GM19324 (cell line): ENCODE data around the gene AASDH.
"Not testable (repeated sequence)": the region's sequence is repeated elsewhere in the genome, so short reads cannot be mapped to it uniquely, and the experiment has no call there.

ENCODE experiments used
- ATAC-seq: cut with Tn5 transposase; IDR thresholded peaks from one replicate; pipeline ENCODE4 v1.9.1; 2021; ENCODE audit warnings: mild to moderate bottlenecking, moderate library complexity; ENCODE audit not compliant: unreplicated experiment, low FRiP score

AASDH gene

GRCh38 chr4:56405016-56405415, 17.7 kb upstream of the AASDH start:
- no peak for ATAC-seq

- no peak for ATAC-seq
Measured at GRCh38 chr4:56400560-56400959, 13.3 kb upstream of the AASDH start.

- ATAC-seq: no peak
Measured at GRCh38 chr4:56391270-56391669, 4.0 kb upstream of the AASDH start.

- ATAC-seq: no peak
Measured at GRCh38 chr4:56389558-56389957, 2.3 kb upstream of the AASDH start.

GRCh38 chr4:56388306-56388705, 1.0 kb upstream of the AASDH start:
- ATAC-seq: no peak

- ATAC-seq: no peak
Measured at GRCh38 chr4:56386091-56386490, 1.2 kb downstream of the AASDH start.

GRCh38 chr4:56375458-56375857, 11.8 kb downstream of the AASDH start:
- ATAC-seq: no peak

GRCh38 chr4:56374956-56375355, 12.3 kb downstream of the AASDH start:
- ATAC-seq: no peak

- no peak for ATAC-seq
Measured at GRCh38 chr4:56372774-56373173, 14.5 kb downstream of the AASDH start.

GRCh38 chr4:56371426-56372220, 15.7 kb downstream of the AASDH start:
- no peak for ATAC-seq

GRCh38 chr4:56370377-56370776, 16.9 kb downstream of the AASDH start:
- ATAC-seq: no peak

GRCh38 chr4:56362981-56363380, 24.3 kb downstream of the AASDH start:
- ATAC-seq: not testable (repeated sequence)

GRCh38 chr4:56360071-56360470, 27.2 kb downstream of the AASDH start:
- ATAC-seq: no peak

- ATAC-seq: no peak
Measured at GRCh38 chr4:56356650-56357049, 30.6 kb downstream of the AASDH start.

GRCh38 chr4:56348576-56348975, 38.7 kb downstream of the AASDH start:
- no peak for ATAC-seq

GRCh38 chr4:56345458-56345857, 41.8 kb downstream of the AASDH start:
- no peak for ATAC-seq

GRCh38 chr4:56342746-56343145, 44.5 kb downstream of the AASDH start:
- no peak for ATAC-seq

GRCh38 chr4:56330691-56331090, 56.6 kb downstream of the AASDH start:
- ATAC-seq: no peak

- ATAC-seq: no peak
Measured at GRCh38 chr4:56326363-56326762, 60.9 kb downstream of the AASDH start.

GRCh38 chr4:56324011-56324610, 63.2 kb downstream of the AASDH start:
- no peak for ATAC-seq

GRCh38 chr4:56323327-56323726, 64.0 kb downstream of the AASDH start:
- ATAC-seq: no peak

- no peak for ATAC-seq
Measured at GRCh38 chr4:56321251-56321650, 66.0 kb downstream of the AASDH start.
